Transverse colon (tissue), 4 donors: ENCODE data around the gene C4orf17. TPM values are rescaled to one million over a fixed set of nuclear protein-coding genes. Genes with fewer than 3 reads are reported as not detected.
A peak's percentile ranks its signal among the peaks of the same experiment; 100 is the strongest.

Experiments used
- DNase-seq: peaks from one replicate; pipeline ENCODE4 v3.0.0-alpha.2; 2019
- H3K27ac ChIP-seq, 4 donors: fragments of 200-600 bp; sonication (generic); 2 replicates each; pipeline ENCODE4 v1.5.1; 2016 to 2018; ENCODE audit warnings: inconsistent platforms in 4 of 4
- H3K27me3 ChIP-seq: fragments of 200-600 bp; sonication (generic); 2 replicates; pipeline ENCODE4 v1.5.1; 2017; ENCODE audit warnings: inconsistent platforms
- H3K36me3 ChIP-seq, 4 donors: fragments of 200-600 bp; sonication (generic); 2 replicates each; pipeline ENCODE4 v1.5.1; 2017 to 2019; ENCODE audit warnings: inconsistent platforms in 4 of 4
- H3K4me1 ChIP-seq, 4 donors: fragments of 200-600 bp; sonication (generic); 2 replicates each; pipeline ENCODE4 v1.5.1; 2017 to 2020; ENCODE audit warnings: inconsistent platforms in 4 of 4
- H3K4me3 ChIP-seq, 4 donors: fragments of 200-600 bp; sonication (generic); 1 replicate in 1 of 4; 2 replicates in 3 of 4; pipeline versions ENCODE4 v1.5.1 to v1.6.1; 2017 to 2019; ENCODE audit warnings: inconsistent platforms in 4 of 4
- H3K9me3 ChIP-seq, 2 donors: fragments of 200-600 bp; sonication (generic); 2 replicates each; pipeline ENCODE4 v1.5.1; 2017 to 2019; ENCODE audit warnings: inconsistent platforms in 2 of 2
- CTCF ChIP-seq, 5 experiments: fragments of 200-600 bp in 3 of 5; fragments of 450-650 bp in 2 of 5; sonication (generic) in 3 of 5; IDR thresholded peaks; 1 replicate in 2 of 5; 2 replicates in 3 of 5; pipeline ENCODE4 v1.5.1; 2016 to 2017; ENCODE audit warnings: antibody characterized with exemption in 5 of 5, inconsistent platforms in 3 of 5, mild to moderate bottlenecking in 2 of 5, moderate library complexity in 1 of 5
- EP300 ChIP-seq: sonication (generic); formaldehyde crosslinking; IDR thresholded peaks from one replicate; pipeline ENCODE4 v1.6.1; 2017; ENCODE audit warnings: antibody characterized with exemption, low read depth
- POLR2A ChIP-seq: fragments of 450-650 bp; IDR thresholded peaks from one replicate; pipeline ENCODE4 v1.6.1; 2016; ENCODE audit warnings: antibody characterized with exemption, mild to moderate bottlenecking, moderate library complexity
- POLR2AphosphoS5 ChIP-seq, 3 donors: sonication (generic); formaldehyde crosslinking; IDR thresholded peaks; one replicate each; pipeline ENCODE4 v1.6.1; 2016; ENCODE audit warnings: antibody characterized with exemption in 3 of 3
- WGBS, 2 donors: methylation state at CpG; one replicate each; pipeline ENCODE4 v1.1.5; 2018; ENCODE audit warnings: low coverage in 1 of 2; 5-methylcytosine and 5-hydroxymethylcytosine counted together
- in situ Hi-C, 4 donors: fragments of 200-750 bp; cut with MboI; loops; one replicate each; pipeline versions ENCODE4 v1.15.0 to v1.15.1; 2017; ENCODE audit warnings: low sequenced_read_pairs in 3 of 4, low pct_ligation_motif_present in 1 of 4, low pct_unique_long_range_greater_than_20kb in 1 of 4
- intact Hi-C: fragments of 100-400 bp; cut with DNase I; formaldehyde crosslinking; loops from one replicate; pipeline ENCODE4 v1.15.1; 2023; ENCODE audit warnings: low total_unique reads
- total RNA-seq, 4 donors: library from RNA; depleted of rRNA; stranded (reverse); fragments of >200 nt; gene quantifications; one replicate each; pipeline ENCODE4 v1.1.0, GENCODE V29; 2016

Gene C4orf17
- total RNA-seq, 4 donors from 2014 or later = not detected

- in situ Hi-C loops = loop anchor here in 2 of 4 donors (25.0 kb wide), 1 partner anchor 315 kb away; the partner anchor contains the start of gene LAMTOR3 (in 2 of the 2)
- intact Hi-C loops = no loop called here
- no peaks in the 10 kb centered on the region for H3K36me3 ChIP-seq
- H3K4me1 ChIP-seq = peaks cover 0 to 6% (median 0%) of the 10 kb centered on the region in 4 donors
- H3K27me3 ChIP-seq = peaks cover 17% of the 10 kb centered on the region
- 52 to 64% methylated on average over 6 of the region's 6 CpGs for WGBS, 2 donors
- no peak for TF ChIP-seq CTCF (IDR thresholded peaks at IDR 0.05)
- peak in 2 of 3 donors; percentile 24 to 29 for TF ChIP-seq POLR2AphosphoS5 (IDR thresholded peaks at IDR 0.05)
- no peak overlapping the region for H3K4me3 ChIP-seq
- peak overlapping the region in 3 of 4 donors; percentile 45 to 62 (median 52) for H3K27ac ChIP-seq
- H3K9me3 ChIP-seq = no peaks in the 10 kb centered on the region
- DNase-seq = no peak
These were observed 61.9 kb downstream of the C4orf17 start for GRCh38 chr4:99572527-99573240.

GRCh38 chr4:99573735-99574368 is 63.0 kb downstream of the C4orf17 start:
- TF ChIP-seq POLR2AphosphoS5 (IDR thresholded peaks at IDR 0.05) (no peak), POLR2A (no peak), EP300 (no peak), CTCF (IDR thresholded peaks at IDR 0.05) (no peak)
- Histone ChIP-seq H3K36me3 (no peaks in the 10 kb centered on the region), H3K9me3 (no peaks in the 10 kb centered on the region), H3K4me3 (no peak overlapping the region), H3K4me1 (peaks cover 0 to 16% (median 7%) of the 10 kb centered on the region in 4 donors), H3K27me3 (peaks cover 17% of the 10 kb centered on the region), H3K27ac (peak overlapping the region in 3 of 4 donors; percentile 27 to 62 (median 52))
- WGBS, 2 donors = 73 to 79% methylated on average over 1 of the region's 1 CpG
- in situ Hi-C loops (loop anchor here in 2 of 4 donors (25.0 kb wide), 1 partner anchor 313 kb away; the partner anchor contains the start of gene LAMTOR3 (in 2 of the 2)), intact Hi-C loops (no loop called here)
- no peak for DNase-seq

GRCh38 chr4:99574530-99575324 is 63.9 kb downstream of the C4orf17 start, which contains the start of gene MTTP:
MTTP (plus strand) TSS chr4:99574824; CDS start chr4:99574910, 86 bp downstream.
- H3K4me3 ChIP-seq = no peak within 1 kb of the TSS
- TF ChIP-seq POLR2A (no peak), POLR2AphosphoS5 (IDR thresholded peaks at IDR 0.05) (no peak), CTCF (IDR thresholded peaks at IDR 0.05) (no peak)
- in situ Hi-C loops (loop anchor here in 2 of 4 donors (25.0 kb wide), 1 partner anchor 313 kb away; the partner anchor contains the start of gene LAMTOR3 (in 2 of the 2)), intact Hi-C loops (no loop called here)
- H3K4me1 ChIP-seq = peaks cover 0 to 21% (median 10%) of the 10 kb centered on the region in 4 donors
- H3K27me3 ChIP-seq = peaks cover 17% of the 10 kb centered on the region
- peak within 1 kb of the TSS in 3 of 4 donors; percentile 27 to 62 (median 52) for H3K27ac ChIP-seq
- H3K9me3 ChIP-seq = no peaks in the 10 kb centered on the region
- 58 to 81% methylated on average over 3 of the region's 3 CpGs for WGBS, 2 donors
- H3K36me3 ChIP-seq = no peaks in the 10 kb centered on the region
- DNase-seq = no peak

GRCh38 chr4:99578714-99579113 is 67.9 kb downstream of the C4orf17 start:
- TF ChIP-seq CTCF (IDR thresholded peaks at IDR 0.05) = no peak
- TF ChIP-seq POLR2A = no peak
- TF ChIP-seq POLR2AphosphoS5 (IDR thresholded peaks at IDR 0.05) = no peak
- TF ChIP-seq EP300 = no peak
- Histone ChIP-seq H3K4me3 (no peak overlapping the region), H3K27me3 (no peaks in the 10 kb centered on the region), H3K4me1 (peaks cover 0 to 19% (median 10%) of the 10 kb centered on the region in 4 donors), H3K27ac (no peak overlapping the region), H3K9me3 (no peaks in the 10 kb centered on the region), H3K36me3 (no peaks in the 10 kb centered on the region)
- 42 to 60% methylated on average over 2 of the region's 2 CpGs for WGBS, 2 donors
- intact Hi-C loops = no loop called here
- DNase-seq = no peak
- in situ Hi-C loops = no loop called here
